ENCODE results near the gene PPTC7.

- TF ChIP-seq POLR2A (IDR thresholded peaks at IDR 0.05; ENCODE audit: low read depth, low read length) (no peak), POLR2AphosphoS5 (IDR thresholded peaks at IDR 0.05; ENCODE audit: low read depth, low read length) (no peak)
These were observed 14.4 kb downstream of the PPTC7 start for GRCh38 chr12:110568752-110569151.

Measured in GM12891 (cell line).